Measurements from ENCODE around the gene OFD1.

Gene OFD1

DNA sequence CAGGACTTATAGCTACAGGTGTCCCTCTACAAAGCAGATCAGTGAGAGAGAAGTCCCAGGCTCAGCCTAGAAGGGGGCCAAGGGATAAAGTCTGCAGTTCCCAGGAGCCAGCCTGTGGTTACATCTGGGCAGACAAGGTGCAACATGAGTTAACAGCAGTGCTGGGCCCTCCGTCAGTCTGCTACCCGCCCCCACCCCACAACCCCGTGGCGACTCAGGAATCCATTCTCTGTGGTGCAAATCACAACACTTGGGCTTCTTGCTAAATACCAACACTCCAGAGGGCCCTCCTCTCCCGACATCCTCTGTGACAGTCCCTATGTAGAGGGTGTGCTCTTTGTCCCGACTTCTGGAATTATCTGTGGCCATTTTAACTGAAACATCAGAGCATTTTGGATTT is 68.6 kb downstream of the OFD1 start:
- DNase-seq: no peak

DNA sequence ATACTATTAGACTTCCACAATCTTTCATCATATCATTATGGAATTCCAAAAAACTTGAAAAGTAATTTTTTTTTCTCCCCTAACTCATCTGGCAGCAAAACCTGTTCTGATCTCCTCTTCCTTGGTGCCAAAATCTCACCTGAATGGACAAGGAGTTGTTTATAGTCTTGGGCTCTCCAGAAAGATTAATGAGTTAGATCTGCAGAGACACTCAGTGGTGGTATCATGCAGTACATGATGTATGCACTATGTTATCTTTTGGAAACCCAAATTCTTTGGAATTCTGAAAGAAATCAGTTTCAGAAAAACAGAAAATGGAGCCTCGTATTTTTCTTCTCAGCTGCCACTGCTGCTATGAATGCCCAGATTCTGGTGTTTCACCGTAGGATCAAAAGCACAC is 70.7 kb downstream of the OFD1 start:
- no peak for DNase-seq

DNA sequence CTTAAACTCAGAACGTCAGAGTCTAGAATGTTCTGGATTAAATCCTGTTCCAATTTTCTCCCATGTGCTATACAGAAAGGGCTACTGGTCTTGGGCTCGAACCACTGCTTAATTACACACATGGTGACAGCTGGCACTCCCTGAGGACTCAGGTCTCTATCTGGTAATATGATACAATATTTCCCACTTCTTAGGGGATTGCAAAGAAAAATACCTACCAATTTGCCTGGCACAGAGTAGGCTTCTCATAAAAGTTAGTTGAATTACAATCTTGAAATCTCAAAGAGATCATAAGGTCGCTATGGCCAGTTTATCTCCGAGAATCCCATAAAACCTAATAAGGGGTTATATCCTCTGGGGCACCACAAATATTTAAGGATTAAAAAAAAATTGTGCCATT is 73.7 kb downstream of the OFD1 start:
- DNase-seq: no peak

DNA sequence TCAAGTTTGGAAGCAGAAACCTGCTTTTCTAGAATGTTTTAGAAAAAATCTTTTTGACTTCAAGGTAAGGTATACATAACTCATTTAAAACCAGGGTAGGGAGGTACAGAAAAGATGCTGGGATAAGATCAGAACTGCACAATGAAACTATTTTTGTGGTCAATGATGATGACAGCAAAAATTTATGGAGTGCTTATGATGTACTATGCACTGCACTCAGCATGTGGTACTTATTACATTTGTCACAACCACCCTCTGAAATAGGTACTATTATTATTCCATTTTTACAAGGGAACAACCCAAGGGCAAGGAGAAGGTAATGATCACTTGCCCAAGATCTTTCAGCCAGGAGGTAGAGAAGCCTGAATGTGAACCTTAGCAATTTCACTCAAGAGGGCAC is 74.3 kb downstream of the OFD1 start:
- no peak for DNase-seq

DNA sequence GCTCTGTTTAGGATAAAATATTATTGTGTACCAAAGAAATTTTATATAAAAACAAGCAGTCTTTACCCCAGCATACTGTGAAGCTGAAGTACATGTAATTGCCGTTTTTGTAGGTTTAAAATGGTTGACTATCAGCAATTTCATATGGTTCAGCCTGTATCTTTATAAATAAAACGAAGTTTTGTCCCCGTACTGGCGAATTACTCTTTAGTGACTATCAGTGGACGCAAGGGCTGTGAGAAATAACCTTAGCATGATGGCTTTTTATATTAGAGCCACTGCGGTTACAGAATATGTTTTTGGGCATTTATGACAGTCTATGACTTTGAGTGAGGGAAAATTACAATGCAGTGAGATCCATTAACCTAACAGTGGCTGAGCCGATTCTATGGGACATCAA is 81.1 kb downstream of the OFD1 start:
- no peak for DNase-seq

DNA sequence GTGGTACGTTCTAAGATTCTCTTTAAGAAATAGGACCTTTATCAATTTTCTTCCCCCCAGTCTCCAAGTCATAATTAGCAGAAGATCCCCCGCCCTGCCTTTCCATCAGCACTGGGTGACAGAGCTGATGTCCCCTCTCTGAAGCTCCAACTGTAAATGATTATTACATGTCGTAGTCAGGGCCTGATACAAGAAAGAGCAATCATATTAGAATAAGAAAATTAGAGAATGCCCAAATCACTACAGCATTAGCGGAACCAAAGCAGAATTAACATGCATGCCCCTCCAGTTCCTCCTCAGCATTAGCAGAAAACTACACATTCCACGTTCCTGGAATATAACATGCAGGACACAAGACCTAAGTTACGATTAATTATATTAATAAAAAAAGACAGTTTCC is 81.6 kb downstream of the OFD1 start:
- no peak for DNase-seq

DNA sequence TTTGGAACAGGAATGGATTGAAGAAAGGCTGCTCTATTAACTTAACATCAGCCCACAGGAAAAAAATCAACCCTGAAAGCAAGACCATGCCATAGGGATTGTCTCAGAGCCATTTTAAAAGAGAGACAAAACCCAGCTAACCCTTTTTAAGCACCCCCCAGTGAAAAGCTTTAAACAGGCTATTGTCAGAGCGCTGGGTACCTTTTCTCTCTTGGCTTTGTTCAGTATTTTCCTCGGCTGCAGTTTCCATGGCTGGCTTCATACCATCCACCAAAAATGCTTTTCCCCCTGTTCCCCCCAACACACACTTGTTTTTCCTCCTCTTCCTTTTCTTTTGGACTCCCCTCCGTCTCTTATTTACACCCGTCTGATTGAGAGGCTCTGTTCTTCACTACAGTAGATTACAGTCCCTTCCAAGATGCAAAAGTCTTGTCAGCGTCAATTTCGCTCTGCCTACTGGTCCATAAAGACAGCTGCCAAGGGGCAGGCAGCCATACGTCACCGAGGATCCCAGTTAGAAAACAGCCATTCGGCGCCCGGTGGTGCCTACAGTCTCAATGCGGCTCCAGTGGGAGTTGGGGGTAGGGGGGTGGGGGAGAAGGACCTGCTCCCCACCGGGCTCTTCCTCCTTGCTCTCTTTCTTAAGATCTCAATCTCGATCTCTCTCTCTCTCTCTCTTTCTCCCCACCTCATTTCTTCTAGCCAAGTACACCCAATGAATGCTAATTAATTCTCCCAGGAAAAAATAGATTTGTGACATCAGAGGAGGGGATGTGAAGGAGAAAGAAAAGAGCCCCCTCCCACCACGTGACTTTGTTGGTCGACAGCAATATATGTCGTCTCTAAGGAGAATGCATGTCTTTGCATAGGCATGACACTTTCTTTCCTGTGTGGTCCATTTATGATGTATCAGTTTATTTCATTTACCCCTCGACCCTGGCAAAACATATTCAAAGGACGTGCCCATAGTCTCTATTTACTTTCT is 82.4 kb downstream of the OFD1 start, which contains the start of gene GPM6B:
Gene GPM6B, minus strand, starts transcription at position 451 of the 985 bp plus-strand sequence. Its CDS starts 189 bp downstream, at position 262.
- DNase-seq: no peak
